K562 (cell line): ENCODE measurements around the gene TIMM17A. TPM values are rescaled to one million over a fixed set of nuclear protein-coding genes. Genes with fewer than 3 reads are reported as not detected.
A peak's percentile ranks its signal among the peaks of the same experiment; 100 is the strongest.

Experiments
- ATF1 ChIP-seq, 2 experiments: fragments of 450-650 bp in 1 of 2; IDR thresholded peaks; 2 replicates each; pipeline ENCODE4 v1.6.1; 2016; ENCODE audit warnings: missing compliant biosample characterization in 1 of 2, missing genetic modification characterization in 1 of 2
- ZBTB1 ChIP-seq: sonication (generic); formaldehyde crosslinking; IDR thresholded peaks from 2 replicates; pipeline ENCODE4 v1.8.1; 2023; ENCODE audit warnings: missing genetic modification reagents, low read depth, mild to moderate bottlenecking, borderline replicate concordance
- polyA plus RNA-seq, 8 experiments: library from polyadenylated mRNA; depleted of rRNA in 4 of 8; stranded (reverse) in 5 of 8; unstranded in 3 of 8; fragments of >200 nt; fragmentation: Nextera tagmentation in 2 of 8; fragmentation: Illumina TruSeq in 1 of 8; extraction: Ambion mirVana in 2 of 8; extraction: Trizol in 1 of 8; gene quantifications; 2 replicates each; pipeline versions ENCODE4 v1.2.1 to v1.2.3, GENCODE V29; 2011 to 2014; ENCODE audit warnings: inconsistent platforms in 1 of 8, missing spikeins in 1 of 8
- total RNA-seq, 7 experiments: library from RNA; depleted of rRNA in 6 of 7; stranded (reverse); fragments of >200 nt in 6 of 7; fragmentation: Illumina TruSeq in 2 of 7; extraction: Trizol in 2 of 7; gene quantifications; 2 replicates each; pipeline versions ENCODE4 v1.2.1 to v1.2.3, GENCODE V29; 2011 to 2021; ENCODE audit warnings: low replicate concordance in 1 of 7
- TF ChIP-seq, protein P1 (sequence below), 2 experiments: IDR thresholded peaks in 1 of 2; conservative IDR thresholded peaks in 1 of 2; 2 replicates each; pipeline ENCODE4 v1.6.1; 2016; ENCODE audit warnings: low read depth in 2 of 2, mild to moderate bottlenecking in 1 of 2, missing compliant biosample characterization in 1 of 2, missing genetic modification characterization in 1 of 2, moderate library complexity in 1 of 2
- TF ChIP-seq, protein P2 (sequence below), 2 experiments: fragments of 450-650 bp; conservative IDR thresholded peaks; 2 replicates each; pipeline ENCODE4 v1.6.1; 2017; ENCODE audit warnings: mild to moderate bottlenecking in 2 of 2, moderate library complexity in 2 of 2

TIMM17A gene
- total and polyA plus RNA-seq, 9 of the 15 experiments (the other 6 are each of a cell fraction or from before 2014, with no cell fraction given) = 116 to 744 (median 180) TPM

DNA sequence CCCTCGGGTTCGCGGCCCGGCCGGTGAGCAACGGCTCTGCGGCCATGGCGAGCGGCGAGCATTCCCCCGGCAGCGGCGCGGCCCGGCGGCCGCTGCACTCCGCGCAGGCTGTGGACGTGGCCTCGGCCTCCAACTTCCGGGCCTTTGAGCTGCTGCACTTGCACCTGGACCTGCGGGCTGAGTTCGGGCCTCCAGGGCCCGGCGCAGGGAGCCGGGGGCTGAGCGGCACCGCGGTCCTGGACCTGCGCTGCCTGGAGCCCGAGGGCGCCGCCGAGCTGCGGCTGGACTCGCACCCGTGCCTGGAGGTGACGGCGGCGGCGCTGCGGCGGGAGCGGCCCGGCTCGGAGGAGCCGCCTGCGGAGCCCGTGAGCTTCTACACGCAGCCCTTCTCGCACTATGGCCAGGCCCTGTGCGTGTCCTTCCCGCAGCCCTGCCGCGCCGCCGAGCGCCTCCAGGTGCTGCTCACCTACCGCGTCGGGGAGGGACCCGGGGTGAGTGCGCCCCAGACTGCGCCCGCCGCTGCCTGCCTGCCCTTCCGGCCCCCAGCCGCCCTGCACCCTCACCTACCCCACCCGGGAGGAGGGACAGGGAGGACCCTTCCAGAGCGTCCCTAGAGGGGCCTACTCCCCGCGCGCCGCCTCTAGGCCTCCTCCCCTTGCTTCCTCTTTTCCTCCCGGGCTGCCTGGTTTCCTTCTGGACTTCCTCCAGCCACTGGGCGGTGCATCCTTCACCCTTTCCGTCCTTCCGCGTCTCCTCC is 27.5 kb downstream of the TIMM17A start, which contains the start of gene RNPEP (continued):
- TF ChIP-seq, protein P1, sequence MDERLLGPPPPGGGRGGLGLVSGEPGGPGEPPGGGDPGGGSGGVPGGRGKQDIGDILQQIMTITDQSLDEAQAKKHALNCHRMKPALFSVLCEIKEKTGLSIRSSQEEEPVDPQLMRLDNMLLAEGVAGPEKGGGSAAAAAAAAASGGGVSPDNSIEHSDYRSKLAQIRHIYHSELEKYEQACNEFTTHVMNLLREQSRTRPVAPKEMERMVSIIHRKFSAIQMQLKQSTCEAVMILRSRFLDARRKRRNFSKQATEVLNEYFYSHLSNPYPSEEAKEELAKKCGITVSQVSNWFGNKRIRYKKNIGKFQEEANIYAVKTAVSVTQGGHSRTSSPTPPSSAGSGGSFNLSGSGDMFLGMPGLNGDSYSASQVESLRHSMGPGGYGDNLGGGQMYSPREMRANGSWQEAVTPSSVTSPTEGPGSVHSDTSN (CRISPR knock-in tag; IDR thresholded peaks at IDR 0.05; ENCODE audit: low read depth) = no peak
- TF ChIP-seq, protein P1 (tag; conservative IDR thresholded peaks at IDR 0.05; ENCODE audit: low read depth) = no peak
- TF ChIP-seq, protein P2, sequence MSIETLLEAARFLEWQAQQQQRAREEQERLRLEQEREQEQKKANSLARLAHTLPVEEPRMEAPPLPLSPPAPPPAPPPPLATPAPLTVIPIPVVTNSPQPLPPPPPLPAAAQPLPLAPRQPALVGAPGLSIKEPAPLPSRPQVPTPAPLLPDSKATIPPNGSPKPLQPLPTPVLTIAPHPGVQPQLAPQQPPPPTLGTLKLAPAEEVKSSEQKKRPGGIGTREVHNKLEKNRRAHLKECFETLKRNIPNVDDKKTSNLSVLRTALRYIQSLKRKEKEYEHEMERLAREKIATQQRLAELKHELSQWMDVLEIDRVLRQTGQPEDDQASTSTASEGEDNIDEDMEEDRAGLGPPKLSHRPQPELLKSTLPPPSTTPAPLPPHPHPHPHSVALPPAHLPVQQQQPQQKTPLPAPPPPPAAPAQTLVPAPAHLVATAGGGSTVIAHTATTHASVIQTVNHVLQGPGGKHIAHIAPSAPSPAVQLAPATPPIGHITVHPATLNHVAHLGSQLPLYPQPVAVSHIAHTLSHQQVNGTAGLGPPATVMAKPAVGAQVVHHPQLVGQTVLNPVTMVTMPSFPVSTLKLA (conservative IDR thresholded peaks at IDR 0.05) = peak; percentile 9 to 73; a peak in 2 of 4 replicates
- peak; percentile 79 for TF ChIP-seq ZBTB1 (CRISPR knock-in tag)
- no peak for TF ChIP-seq ATF1 (CRISPR knock-in tag; IDR thresholded peaks at IDR 0.05)
- peak; percentile 66 for TF ChIP-seq ATF1 (tag; IDR thresholded peaks at IDR 0.05)
